ENCODE measurements around the gene DIAPH3.

DNA sequence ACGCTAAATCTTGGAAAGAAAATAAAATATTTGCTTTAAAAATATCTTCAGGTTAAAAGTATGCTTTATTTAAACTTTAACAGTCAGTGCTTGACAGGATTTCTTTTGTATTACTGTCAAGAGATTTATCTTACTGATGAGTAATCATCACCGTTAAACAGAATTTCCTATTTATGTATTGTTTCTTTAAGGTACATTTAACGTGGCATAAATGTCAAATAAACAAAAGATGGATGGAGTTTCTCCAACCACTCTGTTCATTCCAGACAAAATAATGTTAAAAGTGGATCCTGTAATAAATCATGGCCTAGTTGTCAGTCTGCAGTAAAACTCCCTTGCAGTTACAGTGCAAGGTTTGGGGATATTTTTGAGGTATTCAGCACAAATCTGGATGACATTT lies 298.3 kb downstream of the DIAPH3 start:
- no peak for TF ChIP-seq ZNF302 (CRISPR knock-in tag; IDR thresholded peaks at IDR 0.05)
- no peak for TF ChIP-seq EP300 (IDR thresholded peaks at IDR 0.05)
- TF ChIP-seq POLR2A (IDR thresholded peaks at IDR 0.05; ENCODE audit: low read length): no peak
- no peak for TF ChIP-seq MYC (IDR thresholded peaks at IDR 0.05; ENCODE audit: borderline replicate concordance, low read length)
- TF ChIP-seq PHF8 (IDR thresholded peaks at IDR 0.05; ENCODE audit: borderline replicate concordance, low read depth): no peak
- TF ChIP-seq CTCF (IDR thresholded peaks at IDR 0.05): no peak
- TF ChIP-seq MAZ (IDR thresholded peaks at IDR 0.05; ENCODE audit: borderline replicate concordance, low read depth, low read length): no peak
- TF ChIP-seq RAD21 (conservative IDR thresholded peaks at IDR 0.05 in 1 of 2, IDR thresholded peaks at IDR 0.05 in 1 of 2): no peak
- TF ChIP-seq USF2 (IDR thresholded peaks at IDR 0.05): no peak
- TF ChIP-seq EHF (CRISPR knock-in tag; IDR thresholded peaks at IDR 0.05): no peak
- no peak for TF ChIP-seq HMGXB4 (CRISPR knock-in tag; IDR thresholded peaks at IDR 0.05; ENCODE audit: borderline replicate concordance)
- TF ChIP-seq GATA3 (IDR thresholded peaks at IDR 0.05; ENCODE audit: borderline replicate concordance): no peak
